IMR-90 (cell line): ENCODE measurements around the gene EXOSC1. TPM values are rescaled to one million over a fixed set of nuclear protein-coding genes. Genes with fewer than 3 reads are reported as not detected.

Experiments
- ATAC-seq: fragments of 200-7000 bp; cut with Tn5 transposase; 2 replicates; pipeline ENCODE4 v1.9.1; 2020; ENCODE audit warnings: low read depth, mild to moderate bottlenecking, moderate library complexity
- BruUV-seq: library from RNA; stranded (reverse); fragments of 400-500 nt; replicated peaks from 2 replicates; lab custom pipeline; 2021; lab: Mats Ljungman, UMichigan
- CTCF ChIA-PET: fragments of 300-600 bp; formaldehyde crosslinking; extraction: SDS; loops from one replicate; lab custom pipeline; 2021; ENCODE audit warnings: antibody characterized with exemption; lab: Yijun Ruan, JAX
- POLR2A ChIA-PET: fragments of 300-600 bp; sonication (Branson Sonifier 250); formaldehyde crosslinking; loops from one replicate; lab custom pipeline; 2022; ENCODE audit warnings: antibody characterized with exemption; ENCODE audit not compliant: unreplicated experiment; lab: Charles Lee
- DNase-seq: peaks from one replicate; pipeline ENCODE4 v3.0.0; 2013
- H2AFZ ChIP-seq: replicated peaks from 2 replicates; pipeline ENCODE3; 2013; ENCODE audit warnings: low read length, mild to moderate bottlenecking; ENCODE audit not compliant: poor library complexity
- H2AK5ac ChIP-seq: 2 replicates; pipeline ENCODE4 v1.6.1; 2013; ENCODE audit warnings: low read depth, low read length, inconsistent platforms
- H2AK9ac ChIP-seq: replicated peaks from 2 replicates; pipeline ENCODE3; 2013; ENCODE audit warnings: mild to moderate bottlenecking, low read depth, low read length, moderate library complexity; ENCODE audit not compliant: poor library complexity
- H2BK120ac ChIP-seq: 2 replicates; pipeline ENCODE4 v1.6.1; 2013; ENCODE audit warnings: low read depth, low read length, inconsistent platforms
- H2BK15ac ChIP-seq: 3 replicates; pipeline ENCODE4 v1.6.1; 2013; ENCODE audit warnings: low read depth, low read length, inconsistent platforms
- H2BK20ac ChIP-seq: 2 replicates; pipeline ENCODE4 v1.6.1; 2013; ENCODE audit warnings: low read depth, mild to moderate bottlenecking, inconsistent platforms, low read length, moderate library complexity
- H2BK5ac ChIP-seq: 2 replicates; pipeline ENCODE4 v1.6.1; 2013; ENCODE audit warnings: mild to moderate bottlenecking, low read depth, low read length, inconsistent platforms; ENCODE audit not compliant: poor library complexity, severe bottlenecking
- H3K14ac ChIP-seq: replicated peaks from 2 replicates; pipeline ENCODE4 v1.6.1; 2013; ENCODE audit warnings: low read depth, low read length, inconsistent platforms
- H3K18ac ChIP-seq: 2 replicates; pipeline ENCODE4 v1.6.1; 2013; ENCODE audit warnings: low read depth, low read length, control low read depth
- H3K23ac ChIP-seq: 2 replicates; pipeline ENCODE4 v1.6.1; 2013; ENCODE audit warnings: low read depth, low read length, inconsistent platforms
- H3K27ac ChIP-seq: 2 replicates; pipeline ENCODE4 v1.5.1; 2013; ENCODE audit warnings: mild to moderate bottlenecking, control low read depth, low read length; ENCODE audit not compliant: insufficient read depth
- H3K27me3 ChIP-seq: 2 replicates; pipeline ENCODE4 v1.6.1; 2013; ENCODE audit warnings: low read length; ENCODE audit not compliant: control insufficient read depth, insufficient read depth
- H3K36me3 ChIP-seq: 2 replicates; pipeline ENCODE4 v1.6.1; 2013; ENCODE audit warnings: low read length, mixed read lengths; ENCODE audit not compliant: control insufficient read depth, insufficient read depth
- H3K4ac ChIP-seq: 2 replicates; pipeline ENCODE4 v1.6.1; 2013; ENCODE audit warnings: low read depth, low read length, inconsistent platforms
- H3K4me1 ChIP-seq: 2 replicates; pipeline ENCODE4 v1.6.1; 2013; ENCODE audit warnings: low read length, mixed read lengths; ENCODE audit not compliant: control insufficient read depth, insufficient read depth
- H3K4me2 ChIP-seq: 2 replicates; pipeline ENCODE4 v1.6.1; 2013; ENCODE audit warnings: low read depth, mild to moderate bottlenecking, control low read depth, low read length, moderate library complexity
- H3K4me3 ChIP-seq: 2 replicates; pipeline ENCODE4 v1.5.1; 2013; ENCODE audit warnings: low read depth, mild to moderate bottlenecking, control low read depth, low read length, moderate library complexity; ENCODE audit not compliant: insufficient read depth
- H3K56ac ChIP-seq: 2 replicates; pipeline ENCODE4 v1.6.1; 2013; ENCODE audit warnings: low read length, inconsistent platforms; ENCODE audit not compliant: insufficient read depth; ENCODE audit errors: extremely low read depth
- H3K79me1 ChIP-seq, 2 experiments: 2 replicates each; pipeline ENCODE4 v1.6.1; 2013; ENCODE audit warnings: low read length in 2 of 2, inconsistent platforms in 1 of 2, low read depth in 1 of 2
- H3K9ac ChIP-seq: 2 replicates; pipeline ENCODE4 v1.6.1; 2013; ENCODE audit warnings: low read depth, low read length, control low read depth
- H3K9me1 ChIP-seq: 2 replicates; pipeline ENCODE4 v1.6.1; 2013; ENCODE audit warnings: low read length, inconsistent platforms; ENCODE audit not compliant: insufficient read depth
- H3K9me3 ChIP-seq: 2 replicates; pipeline ENCODE4 v1.6.1; 2013; ENCODE audit warnings: low read length; ENCODE audit not compliant: control insufficient read depth, insufficient read depth
- H4K20me1 ChIP-seq: 2 replicates; pipeline ENCODE4 v1.6.1; 2013; ENCODE audit warnings: low read length, inconsistent platforms; ENCODE audit not compliant: insufficient read depth
- H4K5ac ChIP-seq: 2 replicates; pipeline ENCODE4 v1.6.1; 2013; ENCODE audit warnings: mild to moderate bottlenecking, low read depth, low read length, control low read depth
- H4K8ac ChIP-seq, 2 experiments: 2 replicates each; pipeline ENCODE4 v1.6.1; 2013; ENCODE audit warnings: low read depth in 2 of 2, low read length in 2 of 2, control low read depth in 1 of 2, inconsistent platforms in 1 of 2
- H4K91ac ChIP-seq: 2 replicates; pipeline ENCODE4 v1.6.1; 2013; ENCODE audit warnings: low read depth, low read length, inconsistent platforms; ENCODE audit not compliant: insufficient read depth
- CEBPB ChIP-seq: IDR thresholded peaks from 2 replicates; pipeline ENCODE4 v1.6.1; 2012; ENCODE audit warnings: low read depth, low read length, improper control_type of control experiment
- ELK1 ChIP-seq: fragments of 150-350 bp; IDR thresholded peaks from 2 replicates; pipeline ENCODE4 v1.6.1; 2016; ENCODE audit warnings: low read depth, mild to moderate bottlenecking, low read length, moderate library complexity, borderline replicate concordance
- FOS ChIP-seq: fragments of 150-350 bp; IDR thresholded peaks from 2 replicates; pipeline ENCODE4 v1.6.1; 2016; ENCODE audit warnings: low read depth, low read length
- RAD21 ChIP-seq: IDR thresholded peaks from 2 replicates; pipeline ENCODE4 v1.6.1; 2012; ENCODE audit warnings: low read length, improper control_type of control experiment
- RCOR1 ChIP-seq: IDR thresholded peaks from 2 replicates; pipeline ENCODE4 v1.6.1; 2012; ENCODE audit warnings: mild to moderate bottlenecking, low read length, improper control_type of control experiment; ENCODE audit not compliant: insufficient replicate concordance
- WGBS, 2 experiments: methylation state at CpG; one replicate each; pipeline versions ENCODE4 v1.1.5 to v1.1.7; 2013; ENCODE audit warnings: missing lambda C conversion rate in 2 of 2; ENCODE audit not compliant: insufficient read length in 1 of 2; ENCODE audit errors: extremely low coverage in 2 of 2; 5-methylcytosine and 5-hydroxymethylcytosine counted together
- dilution Hi-C: fragments of 300-500 bp; cut with HindIII; formaldehyde crosslinking; loops from one replicate; pipeline ENCODE4 v1.14.3; 2018; ENCODE audit warnings: low sequenced_read_pairs; ENCODE audit not compliant: unreplicated experiment
- in situ Hi-C: fragments of 300-500 bp; cut with MboI; formaldehyde crosslinking; loops from 3 replicates; pipeline ENCODE4 v1.14.3; 2019; ENCODE audit warnings: low sequenced_read_pairs, inconsistent platforms, mixed read lengths
- intact Hi-C: fragments of 100-400 bp; cut with micrococcal nuclease; formaldehyde crosslinking; loops from 2 replicates; pipeline ENCODE4 v1.10.0; 2022
- polyA plus RNA-seq, 3 experiments: library from polyadenylated mRNA; depleted of rRNA; stranded (reverse); fragments of >200 nt; gene quantifications; 2 replicates each; pipeline ENCODE4 v1.2.3, GENCODE V29; 2012; ENCODE audit warnings: low replicate concordance in 1 of 3
- total RNA-seq: library from RNA; depleted of rRNA; stranded (reverse); fragments of >200 nt; gene quantifications from 2 replicates; pipeline ENCODE4 v1.2.3, GENCODE V29; 2012

Gene EXOSC1
- total and polyA plus RNA-seq, 2 of the 4 experiments (the other 2 are of a cell fraction) = 49.7 to 51.6 TPM

DNA sequence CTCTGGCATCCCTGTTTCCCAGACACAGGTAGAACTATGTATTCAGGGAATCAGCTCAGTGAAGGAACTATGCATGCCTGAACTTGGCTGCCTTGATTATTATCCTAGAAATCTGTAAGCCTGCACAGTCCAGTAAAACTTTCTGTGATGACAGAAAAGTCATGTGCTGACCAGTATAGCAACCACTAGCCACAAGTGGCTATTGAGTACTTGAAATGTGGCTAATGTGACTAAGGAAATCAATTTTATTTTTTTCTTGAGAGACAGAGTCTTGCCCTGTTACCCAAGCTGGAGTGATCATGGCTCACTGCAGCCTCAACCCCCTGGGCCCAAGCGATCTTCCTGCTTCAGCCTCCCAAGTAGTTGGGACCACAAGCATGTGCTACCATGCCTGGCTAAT is 3.5 kb downstream of the EXOSC1 start:
- Histone ChIP-seq H3K4ac (no peak overlapping the region), H3K9ac (no peak overlapping the region), H2AK9ac (no peak overlapping the region), H4K91ac (no peak overlapping the region), H3K27me3 (no peaks in the 10 kb centered on the region), H4K20me1 (peaks cover under 1% of the 10 kb centered on the region; the same call in 1 of the 2 replicates), H3K4me3 (no peak overlapping the region), H3K36me3 (peaks cover 21% of the 10 kb centered on the region), H3K79me1 (peaks cover 28 to 35% of the 10 kb centered on the region in 2 experiments), H3K56ac (no peak overlapping the region), H2BK15ac (no peak overlapping the region), H2AK5ac (no peak overlapping the region), H2BK5ac (no peak overlapping the region), H3K4me2 (no peak overlapping the region), H3K9me1 (peaks cover 3% of the 10 kb centered on the region; the same call in 1 of the 2 replicates), H2AFZ (no peak overlapping the region), H3K23ac (no peak overlapping the region), H4K8ac (no peak overlapping the region), H3K14ac (no peak overlapping the region), H4K5ac (no peak overlapping the region), H2BK20ac (no peak overlapping the region), H3K27ac (no peak overlapping the region), H3K4me1 (peaks cover 2% of the 10 kb centered on the region; the same call in 1 of the 2 replicates), H3K9me3 (no peaks in the 10 kb centered on the region), H3K18ac (no peak overlapping the region), H2BK120ac (no peak overlapping the region)
- intact Hi-C loops (no loop called here), dilution Hi-C loops (no loop called here), in situ Hi-C loops (no loop called here)
- ChIA-PET POLR2A (no interaction called here), CTCF (no interaction called here)
- DNase-seq (no peak), ATAC-seq (no peak)
- TF ChIP-seq ELK1 = no peak
- TF ChIP-seq FOS = no peak
- TF ChIP-seq RCOR1 = no peak
- no peak for TF ChIP-seq RAD21
- no peak for TF ChIP-seq CEBPB
- 100% methylated on average over 1 of the region's 1 CpG; no CpG with 5 or more reads in 1 of the 2 experiments for WGBS, 2 experiments
- no TSS peak for BruUV-seq
